Measurements from ENCODE around the gene GRIN2A.

GRIN2A gene

GRCh38 chr16:9874219-9874618 lies 308.0 kb downstream of the GRIN2A start:
- no peaks in the 10 kb centered on the region for H3K4me1 Mint-ChIP-seq (ENCODE audit: low read depth)
- H3K36me3 Mint-ChIP-seq (ENCODE audit: low read depth) = no peaks in the 10 kb centered on the region
- no peak overlapping the region for H3K27ac Mint-ChIP-seq
- H3K27me3 Mint-ChIP-seq = no peaks in the 10 kb centered on the region
- H3K4me3 Mint-ChIP-seq = no peak overlapping the region
- DNase-seq = no peak
- peaks cover 4% of the 10 kb centered on the region for H3K9me3 Mint-ChIP-seq

- H3K27me3 Mint-ChIP-seq = no peaks in the 10 kb centered on the region
- DNase-seq = no peak
- H3K27ac Mint-ChIP-seq = no peak overlapping the region
- no peak overlapping the region for H3K4me3 Mint-ChIP-seq
- H3K9me3 Mint-ChIP-seq = peaks cover 4% of the 10 kb centered on the region
- no peaks in the 10 kb centered on the region for H3K36me3 Mint-ChIP-seq (ENCODE audit: low read depth)
- H3K4me1 Mint-ChIP-seq (ENCODE audit: low read depth) = no peaks in the 10 kb centered on the region
Observed at GRCh38 chr16:9870962-9871361, 311.3 kb downstream of the GRIN2A start.

DNA sequence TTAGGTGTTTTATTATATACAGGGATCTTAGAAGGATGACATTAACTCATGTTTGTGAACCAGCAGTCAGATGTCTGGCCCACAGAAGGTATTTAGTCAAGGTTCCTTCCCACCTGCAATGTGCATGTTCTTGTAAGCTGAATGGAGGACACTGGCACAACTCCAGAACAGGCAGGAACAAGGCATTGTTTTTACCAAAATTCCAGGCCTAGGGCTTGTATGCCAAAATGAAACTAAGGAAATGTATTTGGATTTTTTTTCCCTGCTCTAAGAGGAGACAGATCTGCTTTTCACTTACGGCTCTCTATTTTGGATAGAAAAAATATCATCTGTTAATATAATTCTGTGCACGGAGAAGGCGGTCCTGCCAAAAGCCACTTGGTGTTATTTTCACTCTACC lies 312.5 kb downstream of the GRIN2A start:
- no peak overlapping the region for H3K27ac Mint-ChIP-seq

GRCh38 chr16:9868606-9869149 lies 313.6 kb downstream of the GRIN2A start:
- no peak for DNase-seq
- Mint-ChIP-seq H3K27ac (no peak overlapping the region), H3K36me3 (ENCODE audit: low read depth) (no peaks in the 10 kb centered on the region), H3K9me3 (peaks cover 4% of the 10 kb centered on the region), H3K27me3 (no peaks in the 10 kb centered on the region), H3K4me1 (ENCODE audit: low read depth) (no peaks in the 10 kb centered on the region), H3K4me3 (no peak overlapping the region)

More for the DNA sequence above, 312.5 kb downstream of the GRIN2A start:
- Mint-ChIP-seq H3K9me3 (peaks cover 4% of the 10 kb centered on the region), H3K4me3 (no peak overlapping the region), H3K36me3 (ENCODE audit: low read depth) (no peaks in the 10 kb centered on the region), H3K4me1 (ENCODE audit: low read depth) (no peaks in the 10 kb centered on the region), H3K27me3 (no peaks in the 10 kb centered on the region)
- no peak for DNase-seq

DNA sequence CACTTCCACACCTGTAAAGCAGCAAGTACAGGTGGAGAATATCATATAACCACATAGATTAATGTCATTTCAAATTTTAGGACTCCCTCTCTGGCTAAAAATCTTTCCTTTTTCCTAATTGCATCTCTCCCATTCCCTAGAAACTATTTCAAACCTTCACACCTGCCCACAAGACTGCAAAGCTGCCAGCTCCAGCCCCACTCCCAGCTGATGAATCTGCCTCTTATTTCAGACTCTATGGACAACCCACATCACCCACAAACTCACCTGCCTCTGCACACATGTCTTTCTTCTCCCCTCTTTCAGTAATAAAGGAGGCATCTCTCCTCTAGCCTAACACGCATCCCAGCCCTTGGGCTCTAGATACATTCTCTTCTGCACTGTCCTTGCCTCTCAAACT lies 315.1 kb downstream of the GRIN2A start:
- Mint-ChIP-seq H3K4me1 (ENCODE audit: low read depth) (no peaks in the 10 kb centered on the region), H3K9me3 (peaks cover 4% of the 10 kb centered on the region), H3K4me3 (no peak overlapping the region), H3K36me3 (ENCODE audit: low read depth) (no peaks in the 10 kb centered on the region), H3K27ac (no peak overlapping the region), H3K27me3 (no peaks in the 10 kb centered on the region)
- no peak for DNase-seq

GRCh38 chr16:9864461-9864860 lies 317.8 kb downstream of the GRIN2A start:
- H3K36me3 Mint-ChIP-seq (ENCODE audit: low read depth) = no peaks in the 10 kb centered on the region
- no peaks in the 10 kb centered on the region for H3K9me3 Mint-ChIP-seq
- no peak for DNase-seq
- H3K4me3 Mint-ChIP-seq = no peak overlapping the region
- no peaks in the 10 kb centered on the region for H3K27me3 Mint-ChIP-seq
- H3K27ac Mint-ChIP-seq = no peak overlapping the region
- no peaks in the 10 kb centered on the region for H3K4me1 Mint-ChIP-seq (ENCODE audit: low read depth)

GRCh38 chr16:9862327-9862726 lies 319.9 kb downstream of the GRIN2A start:
- H3K4me1 Mint-ChIP-seq (ENCODE audit: low read depth) = no peaks in the 10 kb centered on the region
- no peaks in the 10 kb centered on the region for H3K36me3 Mint-ChIP-seq (ENCODE audit: low read depth)
- H3K9me3 Mint-ChIP-seq = no peaks in the 10 kb centered on the region
- H3K4me3 Mint-ChIP-seq = no peak overlapping the region
- H3K27ac Mint-ChIP-seq = no peak overlapping the region
- H3K27me3 Mint-ChIP-seq = no peaks in the 10 kb centered on the region
- no peak for DNase-seq

GRCh38 chr16:9860876-9861275 lies 321.4 kb downstream of the GRIN2A start:
- H3K4me1 Mint-ChIP-seq (ENCODE audit: low read depth) = no peaks in the 10 kb centered on the region
- H3K27me3 Mint-ChIP-seq = no peaks in the 10 kb centered on the region
- no peak overlapping the region for H3K4me3 Mint-ChIP-seq
- no peaks in the 10 kb centered on the region for H3K9me3 Mint-ChIP-seq
- H3K27ac Mint-ChIP-seq = no peak overlapping the region
- H3K36me3 Mint-ChIP-seq (ENCODE audit: low read depth) = no peaks in the 10 kb centered on the region
- no peak for DNase-seq

GRCh38 chr16:9859701-9860327 lies 322.4 kb downstream of the GRIN2A start:
- H3K27ac Mint-ChIP-seq = no peak overlapping the region
- H3K4me1 Mint-ChIP-seq (ENCODE audit: low read depth) = no peaks in the 10 kb centered on the region
- H3K27me3 Mint-ChIP-seq = no peaks in the 10 kb centered on the region
- DNase-seq = no peak
- H3K4me3 Mint-ChIP-seq = no peak overlapping the region
- H3K36me3 Mint-ChIP-seq (ENCODE audit: low read depth) = no peaks in the 10 kb centered on the region
- H3K9me3 Mint-ChIP-seq = no peaks in the 10 kb centered on the region

DNA sequence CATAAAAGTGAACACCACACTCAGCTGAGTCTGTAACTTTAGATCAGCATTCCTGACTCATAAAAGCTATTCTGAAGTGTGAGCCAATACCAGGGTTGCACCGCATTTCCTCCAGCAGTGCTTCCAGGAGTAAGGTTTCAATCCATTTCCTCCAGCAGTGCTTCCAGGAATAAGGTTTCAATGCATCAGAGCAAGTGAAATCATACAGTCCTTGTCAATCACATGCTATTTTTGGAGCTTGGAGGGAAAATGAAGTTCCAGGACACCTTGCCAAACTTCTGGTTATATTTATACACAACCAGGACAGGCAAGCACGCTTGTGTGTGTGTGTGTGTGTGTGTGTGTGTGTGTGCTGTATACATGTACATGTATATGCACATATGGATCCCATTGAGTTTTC lies 327.6 kb downstream of the GRIN2A start:
- H3K4me1 Mint-ChIP-seq (ENCODE audit: low read depth) = no peaks in the 10 kb centered on the region
- no peak for DNase-seq
- no peak overlapping the region for H3K4me3 Mint-ChIP-seq
- no peak overlapping the region for H3K27ac Mint-ChIP-seq
- H3K9me3 Mint-ChIP-seq = peaks cover 3% of the 10 kb centered on the region
- no peaks in the 10 kb centered on the region for H3K27me3 Mint-ChIP-seq
- H3K36me3 Mint-ChIP-seq (ENCODE audit: low read depth) = no peaks in the 10 kb centered on the region

DNA sequence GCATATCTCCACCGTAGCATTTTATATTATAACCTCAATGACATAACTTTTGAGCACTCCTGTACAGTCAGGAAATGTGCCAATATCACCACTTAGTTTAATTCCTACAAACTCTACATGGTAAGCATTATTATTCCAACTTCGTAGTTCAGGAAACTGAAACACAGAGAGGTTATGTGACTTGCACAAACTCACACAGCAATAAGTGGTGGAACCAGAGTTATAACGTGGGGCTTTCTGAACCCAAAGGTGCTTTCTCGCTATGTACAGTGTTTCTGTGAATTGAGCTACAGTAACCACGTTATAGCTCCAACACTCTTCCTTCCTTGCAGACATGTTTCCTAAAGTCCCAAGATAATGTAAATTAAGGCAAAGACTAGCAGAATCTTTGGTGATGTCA lies 330.2 kb downstream of the GRIN2A start:
- Mint-ChIP-seq H3K9me3 (peaks cover 3% of the 10 kb centered on the region), H3K27me3 (no peaks in the 10 kb centered on the region), H3K36me3 (ENCODE audit: low read depth) (no peaks in the 10 kb centered on the region), H3K4me1 (ENCODE audit: low read depth) (no peaks in the 10 kb centered on the region), H3K27ac (no peak overlapping the region), H3K4me3 (no peak overlapping the region)
- DNase-seq = no peak

GRCh38 chr16:9850817-9851216 lies 331.4 kb downstream of the GRIN2A start:
- H3K27me3 Mint-ChIP-seq = no peaks in the 10 kb centered on the region
- H3K4me3 Mint-ChIP-seq = no peak overlapping the region
- no peak overlapping the region for H3K27ac Mint-ChIP-seq
- H3K4me1 Mint-ChIP-seq (ENCODE audit: low read depth) = no peaks in the 10 kb centered on the region
- no peaks in the 10 kb centered on the region for H3K36me3 Mint-ChIP-seq (ENCODE audit: low read depth)
- no peak for DNase-seq
- H3K9me3 Mint-ChIP-seq = peaks cover 3% of the 10 kb centered on the region

GRCh38 chr16:9849697-9850245 lies 332.5 kb downstream of the GRIN2A start:
- DNase-seq = no peak
- Mint-ChIP-seq H3K36me3 (ENCODE audit: low read depth) (no peaks in the 10 kb centered on the region), H3K27ac (no peak overlapping the region), H3K27me3 (no peaks in the 10 kb centered on the region), H3K9me3 (peaks cover 3% of the 10 kb centered on the region), H3K4me3 (no peak overlapping the region), H3K4me1 (ENCODE audit: low read depth) (no peaks in the 10 kb centered on the region)

DNA sequence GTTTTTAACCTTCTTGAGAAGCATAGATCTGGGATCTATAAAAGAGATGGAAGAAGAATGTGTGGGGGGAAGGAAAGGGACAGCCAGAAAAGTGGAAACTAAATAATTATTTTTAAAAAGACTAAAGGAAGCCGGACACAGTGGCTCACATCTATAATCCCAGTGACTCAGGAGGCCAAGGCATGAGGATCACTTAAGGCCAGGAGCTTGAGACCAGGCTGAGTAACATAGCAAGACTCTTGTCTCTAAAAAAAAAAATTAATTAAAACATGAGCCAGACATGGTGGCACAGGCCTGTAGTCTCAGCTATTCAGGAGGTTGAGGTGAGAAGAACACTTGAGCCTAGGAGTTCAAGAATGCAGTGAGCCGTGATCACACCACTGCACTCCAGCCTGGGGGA lies 335.1 kb downstream of the GRIN2A start:
- Mint-ChIP-seq H3K9me3 (peaks cover 3% of the 10 kb centered on the region), H3K4me3 (no peak overlapping the region), H3K4me1 (ENCODE audit: low read depth) (no peaks in the 10 kb centered on the region), H3K27me3 (no peaks in the 10 kb centered on the region), H3K36me3 (ENCODE audit: low read depth) (no peaks in the 10 kb centered on the region), H3K27ac (no peak overlapping the region)
- DNase-seq = no peak

DNA sequence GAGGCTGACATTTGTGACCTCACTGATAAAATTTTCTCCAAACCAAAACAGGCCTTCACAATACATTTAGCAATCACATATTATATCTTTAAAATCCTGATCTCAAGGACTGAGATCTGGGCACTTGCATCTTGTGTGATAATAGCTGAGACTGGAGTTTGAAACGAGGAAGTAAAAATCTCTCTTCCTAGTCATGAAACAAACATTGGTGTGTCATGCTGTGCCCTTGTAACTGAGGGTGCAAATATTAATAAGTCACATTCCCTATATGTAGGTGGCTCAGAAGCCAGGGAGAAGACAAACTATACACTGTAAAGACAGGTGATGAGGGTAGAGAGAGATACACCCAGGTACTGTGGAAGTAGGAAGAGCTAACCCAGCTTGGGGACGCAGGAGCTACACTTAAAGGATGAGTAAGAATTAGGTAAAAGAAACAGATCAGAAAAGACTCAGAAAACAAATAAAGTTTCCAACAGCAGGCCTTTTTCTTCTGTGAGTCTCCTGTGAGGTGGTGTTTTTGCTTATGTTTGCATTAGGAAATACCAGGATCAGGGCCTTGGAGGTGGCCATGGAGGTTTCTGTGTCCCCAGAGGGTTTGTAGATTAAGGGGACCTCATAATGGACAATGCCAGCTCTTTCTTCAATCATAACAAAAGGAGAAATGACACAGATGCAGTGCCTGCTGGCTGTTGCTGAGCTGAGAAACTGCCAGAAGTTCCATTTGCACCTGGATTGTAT lies 335.7 kb downstream of the GRIN2A start:
- H3K27ac Mint-ChIP-seq = no peak overlapping the region
- no peaks in the 10 kb centered on the region for H3K36me3 Mint-ChIP-seq (ENCODE audit: low read depth)
- H3K4me3 Mint-ChIP-seq = no peak overlapping the region
- no peaks in the 10 kb centered on the region for H3K4me1 Mint-ChIP-seq (ENCODE audit: low read depth)
- peaks cover 3% of the 10 kb centered on the region for H3K9me3 Mint-ChIP-seq
- DNase-seq = no peak
- no peaks in the 10 kb centered on the region for H3K27me3 Mint-ChIP-seq
